Stimulated activated CD8-positive, alpha-beta memory T cell treated with anti-CD3 and anti-CD28 coated beads, Interleukin-12 subunit alpha, Interleukin-12 subunit beta, amount 100 ng/mL, for 24 hours (primary cell): ENCODE data around the gene CACNA2D3.

ENCODE experiments used
- DNase-seq: peaks from one replicate; pipeline ENCODE4 v3.0.0-alpha.2; 2020; ENCODE audit errors: extremely low read depth

CACNA2D3 gene

DNA sequence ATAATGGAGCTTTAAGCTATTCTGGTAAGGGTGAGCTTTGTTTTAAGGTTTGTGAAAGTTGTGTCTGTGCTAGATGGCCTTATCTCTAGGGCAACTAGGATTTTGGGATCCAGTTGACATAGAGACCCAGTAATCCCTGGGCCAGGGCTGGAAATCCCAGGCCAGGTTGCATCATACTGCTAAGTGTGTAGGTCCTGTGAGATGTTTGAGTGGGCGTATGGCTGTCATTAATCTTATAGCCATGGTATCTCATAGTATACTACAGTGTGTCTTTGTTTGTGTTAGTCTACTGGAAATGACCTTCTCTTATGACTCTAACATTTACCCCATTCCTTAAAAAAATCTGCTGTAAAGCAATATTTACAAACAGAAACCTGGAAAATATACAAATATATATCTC, 151.4 kb downstream of the CACNA2D3 start:
- no peak for DNase-seq

DNA sequence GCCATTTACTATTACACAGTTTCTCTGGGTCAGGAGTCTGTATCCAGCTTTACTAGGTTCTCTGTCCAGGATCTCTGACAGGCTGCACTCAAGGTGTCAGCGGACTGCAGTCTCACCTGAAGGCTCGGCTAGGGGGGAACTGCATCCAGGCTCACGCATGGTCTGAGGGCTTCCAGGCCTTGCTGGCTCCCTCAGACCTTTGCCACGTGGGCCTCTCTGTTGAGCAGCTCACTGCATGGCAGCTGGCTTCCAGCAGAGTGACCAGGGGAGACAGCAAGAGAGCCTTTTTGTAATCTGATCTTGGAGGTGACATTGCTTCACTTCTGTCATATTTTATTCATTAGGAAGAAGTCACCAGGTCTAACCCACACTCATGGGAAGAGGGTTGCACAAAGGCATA, 152.3 kb downstream of the CACNA2D3 start:
- no peak for DNase-seq

DNA sequence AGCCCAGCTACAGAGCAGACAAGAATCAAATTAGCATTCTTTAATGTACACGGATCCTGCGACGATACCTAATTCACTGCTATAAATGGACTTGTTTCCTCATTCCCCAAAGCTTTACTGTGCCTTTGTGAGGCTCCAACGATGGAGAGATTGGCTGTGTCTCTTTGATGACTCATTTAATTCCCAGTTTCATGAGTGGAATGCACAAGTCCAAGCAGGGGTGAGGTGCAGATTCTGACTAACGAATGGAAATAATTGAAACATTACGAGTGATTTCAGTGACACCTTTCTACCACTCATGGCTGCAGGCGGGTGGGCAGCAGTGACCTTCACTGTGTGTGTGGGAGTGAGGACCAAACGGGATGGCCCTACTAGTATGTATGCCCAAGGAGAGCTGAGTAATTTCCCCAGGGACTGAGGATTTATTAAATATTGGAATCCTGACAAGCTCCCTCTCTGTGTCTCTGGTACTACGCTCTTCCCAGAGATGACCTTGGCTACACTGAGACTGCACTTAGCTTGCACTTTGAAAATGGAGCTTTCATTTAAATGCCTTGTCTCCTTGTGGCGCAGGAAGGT, 156.7 kb downstream of the CACNA2D3 start:
- no peak for DNase-seq

DNA sequence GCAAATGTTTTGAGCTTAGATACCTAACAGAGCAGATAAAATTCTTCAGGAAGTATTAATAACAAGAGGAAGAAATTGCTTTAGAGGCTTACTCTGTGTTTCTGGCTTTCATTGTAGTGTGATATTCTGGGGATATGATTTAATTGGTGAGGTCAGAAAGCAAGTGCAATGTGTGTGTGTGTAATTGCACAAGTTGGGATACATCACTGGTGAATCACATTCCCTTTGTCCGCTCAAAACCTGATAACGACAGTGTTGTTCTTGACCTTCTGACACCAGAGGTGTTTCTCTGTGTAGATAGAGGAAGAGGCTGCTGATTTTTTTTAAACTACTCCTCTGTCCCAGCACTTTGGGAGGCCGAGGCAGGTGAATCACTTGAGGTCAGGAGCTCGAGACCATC, 161.1 kb downstream of the CACNA2D3 start:
- DNase-seq, result no peak

DNA sequence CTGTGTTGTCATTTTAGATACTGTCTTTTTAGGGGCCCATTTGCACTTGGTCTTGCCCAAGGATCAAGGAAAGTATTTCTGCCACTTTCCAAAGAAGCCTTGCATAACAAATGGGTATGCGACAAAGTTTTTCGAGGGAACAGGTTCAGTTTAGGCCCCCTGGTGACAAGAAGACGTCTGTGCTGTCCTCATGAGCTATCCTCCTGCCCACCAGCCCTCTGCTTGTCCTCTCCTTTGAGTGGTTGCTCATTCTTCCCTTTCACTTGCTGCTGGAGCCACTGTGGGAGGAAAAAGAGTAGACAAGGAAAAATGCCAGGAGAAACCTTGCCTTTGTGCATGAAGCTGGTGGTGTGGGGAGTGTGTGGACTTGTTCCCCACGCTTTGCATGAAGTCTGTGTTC, 171.9 kb downstream of the CACNA2D3 start:
- DNase-seq, result no peak

DNA sequence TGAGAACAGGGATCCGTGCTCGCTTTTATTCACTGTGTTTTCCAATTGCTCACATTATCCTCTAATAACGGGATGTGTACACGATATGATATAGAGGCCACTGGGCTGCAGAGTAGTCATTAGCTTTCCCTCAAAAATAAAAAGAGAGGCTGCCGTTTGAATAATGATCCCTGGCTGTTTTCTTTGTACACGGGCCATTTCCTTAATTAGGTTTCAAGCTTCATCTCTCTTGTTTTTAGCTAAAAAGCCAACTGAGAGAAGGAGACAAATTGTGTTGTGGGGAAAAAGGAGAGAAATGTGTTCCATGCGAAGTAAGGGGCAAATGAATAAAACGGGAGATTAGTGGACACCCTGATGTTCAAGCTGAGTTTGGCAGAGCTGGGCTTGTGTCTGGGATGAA, 174.2 kb downstream of the CACNA2D3 start:
- no peak for DNase-seq

DNA sequence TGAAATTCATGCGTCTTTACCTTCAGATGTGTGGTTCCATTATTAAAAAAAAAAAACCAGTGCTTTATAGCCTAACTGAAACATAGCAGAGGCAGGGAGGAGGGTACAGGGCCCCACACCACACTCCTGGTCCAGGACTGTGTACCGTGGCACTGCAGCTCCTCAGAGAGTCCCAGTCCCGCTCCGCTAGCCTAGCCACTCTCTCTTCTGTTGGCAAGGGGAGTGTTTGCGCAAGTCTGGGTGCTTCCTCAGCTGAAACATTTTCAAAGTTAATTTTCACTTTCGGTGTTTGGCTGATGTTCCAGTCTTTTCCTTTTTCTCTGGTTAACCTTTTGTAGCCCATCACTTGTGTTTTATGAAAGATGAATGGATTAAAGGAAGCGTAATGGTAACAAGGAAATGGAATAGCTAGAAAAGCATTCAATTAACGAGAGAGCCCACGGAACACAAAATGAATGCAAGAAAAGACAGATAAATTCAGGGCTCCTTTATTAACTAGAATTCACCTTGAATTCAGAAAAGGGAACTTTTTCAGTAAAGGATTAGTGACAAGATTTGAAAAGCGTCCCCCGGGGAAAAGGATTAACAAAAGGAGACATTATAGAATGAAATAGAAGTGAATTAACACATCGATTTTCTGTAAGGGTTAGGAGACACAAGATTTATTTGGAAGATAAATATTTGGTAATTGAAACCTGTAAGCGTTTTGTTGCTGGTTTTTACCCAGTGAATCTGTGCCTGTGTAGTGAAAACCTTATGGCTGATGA, 177.0 kb downstream of the CACNA2D3 start:
- no peak for DNase-seq

DNA sequence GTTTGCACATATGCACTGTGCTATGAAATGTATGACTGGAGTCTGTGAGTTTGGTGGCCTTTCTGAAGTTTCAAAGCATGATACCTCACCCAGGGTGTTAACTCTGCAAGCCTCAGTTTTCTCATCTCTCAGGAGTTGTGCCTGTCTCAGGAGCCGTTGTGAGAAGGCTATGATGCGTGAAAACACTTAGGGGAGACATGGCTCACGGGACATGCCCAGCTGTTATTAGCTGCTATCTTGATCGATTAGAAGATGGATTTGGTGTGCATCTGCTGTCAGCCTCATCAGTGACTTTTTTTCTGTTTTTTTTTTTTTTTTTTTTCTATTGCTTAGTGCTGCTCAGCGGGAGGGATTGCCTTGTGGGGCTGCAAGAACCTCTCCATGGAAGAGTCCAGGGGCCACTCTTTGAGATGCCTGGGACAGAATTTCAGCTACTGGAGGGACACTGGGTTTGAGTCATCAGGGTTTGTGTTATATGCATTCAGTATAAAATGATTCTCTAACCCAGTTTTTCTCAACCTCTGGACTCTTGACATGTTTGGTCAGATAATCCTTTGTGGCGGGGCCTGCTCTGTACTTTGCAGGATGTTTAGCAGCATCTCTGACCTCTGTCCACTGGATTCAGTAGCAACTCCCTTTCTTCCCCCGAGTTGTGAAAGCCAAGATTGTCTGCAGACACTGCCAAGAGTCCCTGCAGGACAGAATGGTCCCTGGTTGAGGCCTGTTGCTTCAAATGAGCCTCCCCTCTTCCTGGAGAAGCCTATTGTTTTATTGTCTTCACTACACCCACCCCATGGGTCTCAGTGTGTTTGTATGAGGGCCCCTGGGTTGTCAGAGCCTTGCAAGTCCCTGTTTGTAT, 181.4 kb downstream of the CACNA2D3 start:
- no peak for DNase-seq

DNA sequence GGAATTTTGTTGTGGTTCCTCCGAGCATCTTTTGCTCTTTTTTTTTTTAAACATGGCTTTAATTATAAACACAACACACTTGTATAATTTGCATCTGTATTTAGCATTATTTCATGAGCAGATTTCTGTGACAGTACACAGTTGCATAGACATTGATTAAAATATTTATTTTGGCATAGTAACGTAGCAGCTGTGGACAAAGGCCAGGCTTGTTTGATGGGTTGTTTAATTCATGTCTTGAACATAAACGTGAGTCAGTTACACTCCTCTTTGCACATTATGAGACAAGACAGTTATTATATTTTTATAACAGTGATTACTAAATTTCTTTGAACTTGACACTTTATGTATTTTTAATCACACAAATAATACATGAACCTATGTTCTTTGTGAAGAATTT, 182.5 kb downstream of the CACNA2D3 start:
- no peak for DNase-seq

DNA sequence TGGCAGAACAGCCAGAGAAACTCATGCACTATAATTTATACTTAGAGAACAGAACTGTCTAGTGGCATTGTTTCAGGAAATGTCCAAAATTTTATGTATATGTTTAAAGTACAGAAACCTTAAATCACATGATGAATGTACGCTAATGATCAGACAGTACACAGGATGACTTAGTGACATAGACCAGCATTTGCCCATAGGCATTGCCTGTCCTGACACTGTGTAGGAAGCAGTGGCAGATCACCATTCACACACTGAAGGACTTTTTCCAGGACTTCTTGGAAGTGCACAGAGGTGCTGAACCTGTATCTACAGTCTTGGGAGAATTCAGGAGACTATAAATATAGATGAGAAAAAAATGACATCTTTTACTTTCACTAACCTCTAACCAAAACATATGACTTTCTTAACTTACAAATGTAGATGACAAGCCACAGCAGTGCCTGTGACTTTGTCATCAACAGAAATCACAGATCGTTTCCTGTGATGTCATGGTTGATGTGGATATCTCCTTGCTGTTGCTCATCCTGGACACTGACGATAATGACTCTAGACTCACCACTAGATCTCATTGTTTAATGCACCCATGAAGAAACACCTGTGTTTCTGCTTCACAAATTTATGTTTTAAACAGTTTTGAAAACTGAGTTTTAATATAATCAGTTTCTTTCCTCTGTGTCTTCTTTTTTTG, 183.2 kb downstream of the CACNA2D3 start:
- no peak for DNase-seq

DNA sequence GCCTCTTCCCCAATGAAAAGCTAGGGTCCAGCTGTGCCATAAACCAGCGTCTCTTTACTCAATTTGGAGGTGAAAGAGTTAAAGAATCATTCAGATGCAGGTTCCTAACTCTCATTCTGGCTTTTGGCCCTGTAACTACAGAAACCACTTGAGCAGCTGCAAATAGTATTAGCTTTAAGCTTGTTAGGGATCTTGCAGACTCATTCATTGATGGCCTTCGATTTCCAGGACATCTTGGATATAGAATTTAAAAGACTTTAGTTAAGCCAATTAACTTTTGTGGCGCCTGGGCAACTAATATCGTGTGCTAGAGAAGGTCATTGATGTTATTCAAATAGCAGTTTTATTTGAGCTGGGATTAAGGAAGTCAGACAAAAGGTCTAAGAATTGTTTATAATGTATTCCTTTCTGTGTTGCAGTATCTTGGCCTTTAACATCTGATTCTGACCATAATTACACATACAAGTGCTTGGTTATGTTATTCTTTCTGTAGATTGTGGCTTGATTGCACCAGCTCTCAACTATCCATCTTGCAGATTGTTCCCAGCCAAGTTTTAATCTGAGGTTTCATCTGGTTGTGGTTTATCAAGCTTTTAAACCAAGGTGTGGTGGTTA, 185.3 kb downstream of the CACNA2D3 start:
- no peak for DNase-seq

DNA sequence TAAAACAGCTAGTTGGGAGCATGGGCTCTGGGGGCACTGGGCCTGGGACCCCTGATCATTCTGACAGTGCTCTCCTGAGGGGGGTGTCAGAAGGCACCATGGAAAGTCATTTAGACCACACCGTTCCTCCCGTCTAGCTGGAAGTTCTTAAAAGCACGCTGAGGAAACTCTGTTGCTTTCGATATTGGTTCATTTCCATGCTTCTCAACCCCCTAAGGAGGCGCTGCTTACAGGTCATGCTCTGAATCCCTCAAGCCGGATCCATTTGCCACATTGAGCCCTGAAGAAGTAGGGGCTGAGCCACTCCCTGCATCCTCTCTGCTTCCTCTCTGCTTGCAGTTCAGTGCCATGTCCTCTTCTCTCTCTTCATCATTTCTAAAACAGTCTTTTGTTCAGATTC, 187.2 kb downstream of the CACNA2D3 start:
- DNase-seq, result no peak

DNA sequence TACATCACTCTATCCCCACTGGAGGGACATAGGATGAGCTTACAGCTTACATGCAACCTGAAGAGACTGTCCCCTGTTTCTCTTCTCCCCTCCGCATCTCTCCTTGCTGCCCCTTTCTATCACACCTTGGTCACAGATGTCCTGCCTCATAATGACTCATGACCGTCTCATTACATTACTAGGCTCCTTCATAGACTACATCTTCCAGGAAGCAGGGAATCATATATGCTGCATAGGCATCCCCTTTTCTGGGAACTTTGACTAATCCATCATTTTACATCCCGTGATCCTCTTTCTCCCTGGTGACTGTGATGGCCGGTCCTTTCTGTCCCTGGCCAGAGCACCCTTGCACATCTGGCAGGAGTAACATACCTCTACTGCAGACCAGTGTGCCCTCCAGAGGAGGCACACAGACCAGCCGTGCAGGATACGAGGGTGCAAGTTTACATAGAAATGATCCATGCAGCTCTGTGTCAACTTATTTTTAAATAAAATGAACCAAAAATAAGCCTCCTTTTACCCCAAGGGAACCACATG, 188.9 kb downstream of the CACNA2D3 start:
- DNase-seq, result no peak

DNA sequence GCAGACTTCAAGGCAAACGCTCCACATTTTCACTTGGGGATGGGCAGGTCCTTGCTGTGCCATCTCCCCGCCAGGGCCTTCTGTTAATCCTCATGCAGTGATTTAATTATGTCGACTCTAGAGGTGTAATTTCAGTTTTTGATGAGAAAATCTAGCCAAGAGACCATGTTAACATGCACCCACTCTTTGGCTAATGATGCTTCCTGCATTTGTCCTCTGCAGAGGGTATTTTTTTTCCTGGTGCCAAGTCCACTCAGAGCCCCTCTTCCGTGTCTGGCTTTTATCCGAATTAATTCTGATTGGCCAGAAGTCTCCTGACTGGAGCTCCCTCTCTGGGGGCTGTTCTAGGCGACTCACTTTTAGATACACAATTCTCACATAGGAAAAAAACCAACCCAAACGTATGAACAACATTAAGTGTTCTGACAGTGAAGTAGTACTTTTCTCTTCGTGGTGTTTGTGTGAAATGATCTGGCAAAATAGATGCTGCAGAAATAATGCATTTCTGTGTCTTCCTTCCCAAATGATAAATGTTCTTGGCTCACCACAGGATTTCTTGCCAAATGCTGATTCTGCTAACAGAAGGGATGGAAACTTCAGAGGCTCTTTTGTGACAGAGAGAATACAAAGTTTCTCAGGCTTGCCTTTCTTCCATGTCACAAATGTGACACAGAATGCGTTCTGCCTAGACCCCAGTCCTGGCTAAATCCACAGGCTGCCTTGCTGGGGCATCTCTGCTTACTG, 190.0 kb downstream of the CACNA2D3 start:
- DNase-seq, result no peak

DNA sequence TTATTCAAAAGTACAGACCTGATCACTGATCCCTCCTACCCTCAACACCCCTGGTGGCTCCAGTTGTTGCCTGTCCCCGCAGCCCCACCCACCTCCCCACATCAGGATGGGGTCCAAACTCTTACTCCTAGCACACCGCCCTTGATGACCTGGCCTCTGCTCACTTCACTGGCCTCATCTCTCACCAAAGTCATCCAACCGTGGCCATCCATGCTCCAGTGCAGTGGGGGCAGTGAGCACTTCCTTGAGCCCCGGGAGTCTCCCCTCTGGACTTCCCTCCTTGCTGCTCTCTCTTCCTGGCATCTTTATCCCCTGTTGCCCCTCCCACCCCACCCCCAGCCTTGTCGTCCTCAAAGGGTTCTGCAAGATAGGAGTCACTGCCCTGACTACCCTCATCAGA, 191.1 kb downstream of the CACNA2D3 start:
- no peak for DNase-seq

DNA sequence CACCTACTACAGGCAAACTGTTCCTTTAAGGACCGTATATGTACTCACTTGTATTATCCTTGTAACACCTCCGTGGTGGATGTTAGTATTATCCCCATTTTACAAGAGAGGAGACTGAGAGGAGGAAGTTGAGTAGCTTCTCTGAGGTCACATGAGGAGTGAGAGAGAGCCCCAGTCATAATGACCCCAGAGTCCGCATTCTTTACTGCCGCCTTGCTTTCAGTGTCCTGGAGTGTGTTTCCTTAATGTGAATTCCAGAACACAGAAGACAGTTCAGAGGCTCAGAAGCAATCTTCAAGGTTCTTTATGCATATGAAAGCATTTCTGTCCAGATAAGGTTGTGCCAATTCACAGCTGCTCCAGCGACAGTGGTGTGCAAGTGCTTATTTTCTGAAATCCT, 199.2 kb downstream of the CACNA2D3 start:
- DNase-seq, result no peak

DNA sequence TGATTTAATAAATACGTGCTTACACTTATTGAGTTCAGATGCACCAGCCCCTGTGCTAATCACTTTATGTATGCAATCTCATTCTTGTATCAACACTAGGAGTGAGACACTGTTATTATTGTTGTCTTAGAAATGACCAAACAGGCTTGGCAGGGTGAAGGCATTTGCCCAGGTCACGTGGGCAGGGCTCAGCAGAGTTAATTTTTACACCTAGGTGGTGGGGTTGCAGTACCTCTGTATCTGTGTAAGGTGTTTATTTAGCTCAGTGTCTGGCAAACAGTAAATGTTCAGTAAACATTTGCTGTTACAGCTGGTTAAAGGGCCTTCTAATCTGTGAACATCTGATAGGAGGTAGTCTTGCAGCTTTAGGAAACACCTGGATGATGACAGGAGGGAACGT, 200.0 kb downstream of the CACNA2D3 start:
- no peak for DNase-seq

DNA sequence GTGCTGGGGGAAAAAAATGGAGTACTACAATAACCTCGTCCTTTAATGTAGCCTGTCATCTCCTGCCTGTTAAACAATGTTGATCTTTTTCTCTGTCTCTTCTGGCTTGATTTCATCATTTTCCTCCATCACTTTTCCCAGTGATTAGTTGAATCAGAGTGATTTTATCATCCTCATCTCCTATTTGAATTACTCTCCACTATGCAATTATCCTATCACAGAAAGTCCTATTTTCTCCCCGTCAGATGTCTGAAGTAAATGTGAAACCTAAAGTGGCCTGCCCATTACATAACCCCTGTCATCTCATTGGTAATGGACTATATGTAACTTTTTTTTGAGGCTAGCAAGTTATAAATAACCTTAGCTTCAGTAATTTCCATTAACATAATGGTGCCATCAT, 201.8 kb downstream of the CACNA2D3 start:
- no peak for DNase-seq

DNA sequence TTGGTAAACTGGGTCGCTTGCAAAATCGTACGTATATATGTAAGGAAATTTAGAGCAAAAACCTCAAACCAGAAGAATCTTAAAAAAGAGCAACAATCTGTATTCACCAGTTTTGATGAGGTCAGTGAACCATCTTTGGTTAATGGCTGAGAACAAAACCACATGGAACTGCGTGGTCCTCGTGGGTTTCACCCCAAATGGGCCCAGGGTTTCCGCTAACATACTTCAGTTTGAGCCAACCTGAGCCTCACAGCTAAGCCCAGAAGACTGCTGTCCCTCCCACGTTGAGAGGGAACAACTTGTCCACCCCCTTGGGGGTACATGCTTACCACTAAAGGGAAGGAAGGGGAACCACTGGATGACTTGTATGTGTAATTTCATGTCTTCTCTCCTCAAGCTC, 204.6 kb downstream of the CACNA2D3 start:
- DNase-seq, result no peak

DNA sequence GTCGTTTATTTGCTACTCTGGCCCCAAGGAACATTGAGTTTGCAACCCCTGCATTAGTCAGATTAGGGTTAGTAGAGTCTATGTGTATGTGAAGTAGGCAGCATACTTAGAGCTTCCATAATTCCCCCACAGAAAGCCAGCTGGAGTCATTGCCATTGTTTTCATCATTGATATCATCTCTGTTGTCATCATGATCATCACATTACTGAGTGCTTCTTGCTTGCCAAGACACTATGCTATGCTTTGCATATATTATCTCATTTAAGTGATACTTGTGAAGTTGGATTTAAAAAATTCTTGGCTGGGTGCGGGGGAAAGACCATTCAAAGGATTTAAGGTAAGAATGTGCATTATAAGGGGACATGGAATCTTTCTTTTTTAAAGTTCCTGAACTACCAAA, 209.0 kb downstream of the CACNA2D3 start:
- no peak for DNase-seq

DNA sequence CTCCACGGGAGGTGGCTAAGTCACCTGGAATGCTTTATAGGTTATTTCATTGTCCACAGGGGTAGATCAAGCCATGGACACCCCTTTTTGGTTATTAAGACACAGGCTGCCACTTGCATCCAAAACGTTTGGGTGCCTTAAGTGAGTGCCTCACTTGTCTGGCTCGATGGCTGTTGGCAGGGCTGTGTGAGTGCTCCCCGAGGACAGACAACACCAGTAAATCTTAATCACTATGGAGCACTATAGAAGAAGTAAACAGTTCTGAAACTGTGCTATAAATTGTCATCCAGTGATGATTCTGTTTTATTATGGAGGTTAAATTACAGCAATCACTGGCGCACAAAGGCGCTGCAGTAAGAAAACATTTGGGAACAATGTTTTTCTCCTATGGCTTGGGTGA, 215.5 kb downstream of the CACNA2D3 start:
- DNase-seq, result no peak
